Breast epithelium (tissue), 3 donors: Measurements from ENCODE around the gene CLDN6.

Source experiments
- CTCF ChIP-seq, 3 donors: fragments of 450-650 bp; IDR thresholded peaks; one replicate each; pipeline ENCODE4 v1.5.1; 2016 to 2017; ENCODE audit warnings: antibody characterized with exemption in 3 of 3, mild to moderate bottlenecking in 3 of 3, moderate library complexity in 3 of 3
- POLR2A ChIP-seq: fragments of 450-650 bp; IDR thresholded peaks from one replicate; pipeline ENCODE4 v1.6.1; 2016; ENCODE audit warnings: antibody characterized with exemption, mild to moderate bottlenecking, moderate library complexity
- POLR2AphosphoS5 ChIP-seq, 3 donors: sonication (generic); formaldehyde crosslinking; IDR thresholded peaks; one replicate each; pipeline ENCODE4 v1.6.1; 2017; ENCODE audit warnings: antibody characterized with exemption in 3 of 3

GRCh38 chr16:3030222-3031212 is 12.5 kb upstream of the CLDN6 start:
- no peak for TF ChIP-seq POLR2A
- TF ChIP-seq POLR2AphosphoS5 (IDR thresholded peaks at IDR 0.05), result no peak
- TF ChIP-seq CTCF (IDR thresholded peaks at IDR 0.05), result no peak
